GM12865 (cell line): ENCODE results near the gene KCNJ2.

Experiments
- DNase-seq: peaks from one replicate; pipeline ENCODE4 v3.0.0; 2010; ENCODE audit warnings: low read depth
- H3K4me3 ChIP-seq: 2 replicates; pipeline ENCODE4 v1.5.1; 2011; ENCODE audit warnings: mild to moderate bottlenecking, low read depth, low read length, control low read depth
- TF ChIP-seq, protein P1 (sequence below): IDR thresholded peaks from 2 replicates; pipeline ENCODE4 v1.5.1; 2011; ENCODE audit warnings: low read length, control low read depth, low read depth, inconsistent platforms; ENCODE audit not compliant: insufficient read depth; ENCODE audit errors: missing control alignments

KCNJ2 gene

DNA sequence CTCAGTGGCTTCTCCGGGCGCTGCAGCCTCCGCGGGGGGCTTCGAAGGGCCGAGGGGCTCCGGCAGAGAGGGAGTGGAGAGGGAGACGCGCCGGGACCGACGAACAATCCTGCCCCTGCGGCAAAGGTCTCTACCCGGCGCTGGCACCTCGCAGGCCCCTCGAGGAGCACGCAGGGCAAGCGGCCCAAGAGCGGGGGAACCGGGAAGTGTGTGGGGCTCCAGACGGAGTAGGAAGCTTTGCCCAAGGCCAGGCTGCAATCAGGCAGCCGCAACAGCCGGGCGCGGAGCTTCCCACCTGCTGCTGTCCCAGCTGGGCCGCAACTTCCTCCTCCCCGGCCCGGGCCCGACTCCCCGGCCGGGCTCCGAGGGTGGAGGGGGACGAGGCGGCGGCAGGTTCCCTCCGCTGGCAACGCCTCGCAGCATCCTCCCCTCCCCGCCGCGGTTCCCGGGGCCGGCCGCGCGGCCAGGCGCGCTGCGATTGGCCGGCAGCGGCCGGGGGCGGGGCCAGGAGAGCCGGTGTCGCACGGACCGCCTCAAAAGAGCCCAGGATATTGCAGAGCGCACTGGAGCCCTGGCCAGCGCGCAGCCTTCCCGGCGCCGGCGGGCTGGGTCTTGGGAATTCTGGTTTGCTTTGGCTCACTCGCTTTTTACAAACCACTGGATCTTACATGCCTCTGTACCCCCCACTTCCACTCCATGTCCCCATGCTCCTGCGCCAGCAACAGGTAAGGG is at the start of gene KCNJ2:
Gene KCNJ2 (plus strand): TSS at position 556 of the 732 bp plus-strand sequence. CDS start 5,508 bp downstream, outside the sequence.
- TF ChIP-seq, protein P1, sequence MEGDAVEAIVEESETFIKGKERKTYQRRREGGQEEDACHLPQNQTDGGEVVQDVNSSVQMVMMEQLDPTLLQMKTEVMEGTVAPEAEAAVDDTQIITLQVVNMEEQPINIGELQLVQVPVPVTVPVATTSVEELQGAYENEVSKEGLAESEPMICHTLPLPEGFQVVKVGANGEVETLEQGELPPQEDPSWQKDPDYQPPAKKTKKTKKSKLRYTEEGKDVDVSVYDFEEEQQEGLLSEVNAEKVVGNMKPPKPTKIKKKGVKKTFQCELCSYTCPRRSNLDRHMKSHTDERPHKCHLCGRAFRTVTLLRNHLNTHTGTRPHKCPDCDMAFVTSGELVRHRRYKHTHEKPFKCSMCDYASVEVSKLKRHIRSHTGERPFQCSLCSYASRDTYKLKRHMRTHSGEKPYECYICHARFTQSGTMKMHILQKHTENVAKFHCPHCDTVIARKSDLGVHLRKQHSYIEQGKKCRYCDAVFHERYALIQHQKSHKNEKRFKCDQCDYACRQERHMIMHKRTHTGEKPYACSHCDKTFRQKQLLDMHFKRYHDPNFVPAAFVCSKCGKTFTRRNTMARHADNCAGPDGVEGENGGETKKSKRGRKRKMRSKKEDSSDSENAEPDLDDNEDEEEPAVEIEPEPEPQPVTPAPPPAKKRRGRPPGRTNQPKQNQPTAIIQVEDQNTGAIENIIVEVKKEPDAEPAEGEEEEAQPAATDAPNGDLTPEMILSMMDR: no peak
- peak within 1 kb of the TSS; percentile 42 for H3K4me3 ChIP-seq
- peak; percentile 69 for DNase-seq

DNA sequence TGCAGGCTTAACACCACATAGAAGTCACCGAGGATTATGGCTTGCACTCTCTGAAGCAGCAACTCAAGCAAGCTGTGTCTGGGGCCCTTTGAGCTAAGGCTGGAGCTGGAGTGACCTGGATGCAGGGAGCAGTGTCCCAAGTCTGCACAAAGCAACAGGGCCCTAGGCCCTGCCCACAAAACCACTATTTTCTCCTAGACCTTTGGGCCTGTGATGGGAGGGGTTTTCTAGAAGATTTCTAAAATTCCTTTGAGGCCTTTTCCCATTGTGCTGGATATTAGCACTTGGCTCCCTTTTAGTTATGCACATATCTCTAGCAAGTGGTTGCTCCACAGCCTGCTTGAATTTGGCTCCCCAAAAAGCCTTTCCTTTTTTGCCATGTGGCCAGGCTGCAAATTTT is 49.8 kb upstream of the KCNJ2 start:
- TF ChIP-seq, protein P1: no peak
- no peak for DNase-seq
- H3K4me3 ChIP-seq: no peak overlapping the region

DNA sequence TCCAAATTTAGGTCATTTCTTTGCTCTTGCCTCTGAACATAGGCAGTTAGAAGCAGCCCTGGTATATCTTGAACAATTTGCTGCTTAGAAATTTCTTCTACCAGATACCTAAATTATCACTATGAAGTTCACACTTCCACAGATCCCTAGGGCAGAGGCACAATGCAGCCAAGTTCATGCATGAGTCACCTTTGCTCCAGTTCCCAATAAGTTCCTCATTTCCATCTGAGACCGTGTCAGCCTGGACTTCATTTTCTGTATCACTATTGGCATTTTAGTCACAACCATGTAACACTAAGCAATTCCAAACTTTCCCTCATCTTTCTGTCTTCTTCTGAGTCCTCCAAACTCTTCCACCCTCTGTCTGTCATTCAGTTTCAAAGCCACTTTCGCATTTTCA is 49.3 kb upstream of the KCNJ2 start:
- TF ChIP-seq, protein P1: no peak
- no peak overlapping the region for H3K4me3 ChIP-seq
- no peak for DNase-seq

DNA sequence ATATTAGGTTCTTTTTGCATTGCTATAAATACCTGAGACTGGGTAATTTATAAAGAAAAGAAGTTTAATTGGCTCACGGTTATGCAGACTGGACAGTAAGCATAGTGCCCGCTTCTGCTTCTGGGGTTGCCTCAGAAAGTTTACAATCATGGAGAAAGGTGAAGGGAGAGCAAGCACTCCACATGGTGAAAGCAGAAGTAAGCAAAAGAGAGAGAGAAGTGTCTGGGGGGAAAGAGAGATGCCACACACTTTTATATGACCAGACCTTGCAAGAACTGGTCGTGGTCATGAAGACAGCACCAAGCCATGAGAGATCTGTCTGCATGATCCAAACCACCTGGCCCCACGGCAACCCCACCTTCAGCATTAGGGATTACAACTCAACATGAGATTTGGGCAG is 48.9 kb upstream of the KCNJ2 start:
- H3K4me3 ChIP-seq: no peak overlapping the region
- TF ChIP-seq, protein P1: no peak
- DNase-seq: peak; percentile 15

DNA sequence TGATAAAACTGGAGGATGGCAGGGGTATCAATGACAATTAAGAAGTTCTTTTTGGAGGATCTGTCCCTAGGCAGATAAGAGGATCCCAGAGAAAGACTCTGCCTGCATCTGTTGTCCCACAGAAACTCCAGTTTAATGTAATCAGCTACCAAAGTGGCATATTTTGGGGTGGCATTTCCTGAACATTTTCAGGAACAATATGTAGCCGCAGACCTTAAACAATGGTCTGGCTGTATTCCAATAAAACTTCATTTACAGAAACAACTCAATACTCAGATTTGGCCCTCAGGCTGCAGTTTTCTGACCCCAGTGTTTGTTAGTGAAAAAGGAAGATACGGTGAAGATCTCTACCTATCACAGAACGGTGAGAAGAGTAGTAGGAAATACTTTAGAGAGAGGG is 48.2 kb upstream of the KCNJ2 start:
- no peak overlapping the region for H3K4me3 ChIP-seq
- TF ChIP-seq, protein P1: no peak
- no peak for DNase-seq

DNA sequence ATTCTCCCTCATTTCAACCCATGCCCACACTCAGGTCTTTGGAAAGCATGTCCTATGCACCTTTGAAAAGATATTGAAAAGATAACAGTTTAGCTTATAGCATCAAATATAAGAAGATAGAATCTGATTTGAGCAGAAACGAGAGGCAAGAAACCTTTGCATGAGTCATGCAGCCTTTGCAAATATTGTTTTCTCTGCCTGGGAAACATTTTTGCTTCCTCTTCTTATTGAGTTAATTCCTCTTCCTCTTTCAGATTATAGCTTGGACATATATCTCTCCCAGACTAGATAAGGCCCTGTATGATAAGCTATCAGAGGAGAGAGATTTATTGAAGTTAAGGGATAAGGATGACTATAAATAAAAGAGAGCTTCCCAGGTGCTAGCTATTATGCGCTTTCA is 46.1 kb upstream of the KCNJ2 start:
- H3K4me3 ChIP-seq: no peak overlapping the region
- DNase-seq: no peak
- TF ChIP-seq, protein P1: no peak

DNA sequence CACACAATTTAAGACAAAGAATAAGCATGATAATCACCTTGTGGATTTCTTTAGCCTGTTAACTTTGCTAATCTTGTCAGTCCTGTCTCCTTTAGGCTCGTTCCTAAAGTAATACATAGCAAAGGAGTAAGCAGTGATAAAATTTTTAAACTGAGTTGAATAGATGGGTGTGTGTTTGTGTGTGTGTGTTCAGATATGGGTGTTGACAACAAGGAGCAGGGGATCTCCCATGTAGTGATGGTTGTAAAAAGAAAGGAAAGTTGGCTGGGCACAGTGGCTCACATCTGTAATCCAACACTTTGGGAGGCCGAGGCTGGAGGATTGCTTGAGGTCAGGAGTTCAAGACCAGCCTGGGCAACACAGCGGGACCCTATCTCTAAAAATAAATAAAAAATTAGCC is 44.6 kb upstream of the KCNJ2 start:
- TF ChIP-seq, protein P1: no peak
- H3K4me3 ChIP-seq: no peak overlapping the region
- DNase-seq: no peak
